Stimulated activated CD4-positive, alpha-beta T cell treated with anti-CD3 and anti-CD28 coated beads, TNF-alpha, amount 100 ng/mL, for 1 hour (primary cell): ENCODE measurements around the gene TMEM134.
"Not testable (repeated sequence)": the region's sequence is repeated elsewhere in the genome, so short reads cannot be mapped to it uniquely, and the experiment has no call there.

Experiments used
- DNase-seq, 3 donors: peaks; one replicate each; pipeline ENCODE4 v3.0.0-alpha.2; 2020; ENCODE audit warnings: low read depth in 3 of 3, low spot score in 1 of 3

TMEM134 gene

GRCh38 chr11:67439321-67440228, 29.5 kb downstream of the TMEM134 start:
- DNase-seq: no peak

GRCh38 chr11:67438158-67438902, 30.7 kb downstream of the TMEM134 start:
- DNase-seq: peak; percentile 43 to 65 (median 51)

GRCh38 chr11:67437809-67438157, 31.3 kb downstream of the TMEM134 start:
- DNase-seq: no peak

DNA sequence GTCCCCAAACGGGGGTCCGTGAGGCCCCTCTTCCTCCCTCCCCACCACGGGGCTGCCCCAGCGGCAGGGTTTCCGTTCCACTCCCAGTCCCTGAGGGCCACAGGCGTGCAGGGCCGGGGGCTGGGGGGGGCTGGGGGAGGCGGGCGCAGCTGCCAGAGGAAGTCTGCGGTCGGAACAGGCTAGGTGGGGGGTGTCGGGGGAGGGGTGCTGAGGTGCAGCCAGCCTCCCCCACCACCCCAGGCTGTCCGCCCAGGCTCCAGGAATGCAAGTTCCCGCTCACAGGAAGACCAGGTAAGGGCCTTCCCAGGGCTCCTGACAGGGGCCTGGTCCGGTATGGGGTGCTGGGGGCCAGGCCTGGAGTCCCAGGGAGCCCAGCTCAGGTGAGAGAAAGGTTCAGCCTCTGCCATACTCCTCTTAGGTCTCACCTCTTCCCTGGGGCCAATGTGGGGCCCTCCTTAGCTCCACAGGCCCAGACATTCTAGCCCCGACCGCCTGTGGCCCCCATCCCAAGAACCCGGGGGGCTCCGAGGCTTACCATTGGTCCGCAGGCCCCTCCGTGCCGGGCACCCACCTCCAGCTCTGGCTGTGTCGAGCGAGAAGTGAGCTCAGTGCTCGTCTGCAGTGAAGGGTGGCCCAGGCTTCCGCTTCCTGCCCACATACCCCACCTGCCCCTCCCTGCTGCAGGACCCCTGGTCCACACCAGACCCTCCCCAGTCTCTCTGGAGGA, 31.8 kb downstream of the TMEM134 start, which contains the start of gene PTPRCAP:
PTPRCAP (minus strand) TSS at position 601 of the 727 bp plus-strand sequence; CDS start at position 538, 63 bp downstream.
- DNase-seq: peak; percentile 51 to 69 (median 62)

DNA sequence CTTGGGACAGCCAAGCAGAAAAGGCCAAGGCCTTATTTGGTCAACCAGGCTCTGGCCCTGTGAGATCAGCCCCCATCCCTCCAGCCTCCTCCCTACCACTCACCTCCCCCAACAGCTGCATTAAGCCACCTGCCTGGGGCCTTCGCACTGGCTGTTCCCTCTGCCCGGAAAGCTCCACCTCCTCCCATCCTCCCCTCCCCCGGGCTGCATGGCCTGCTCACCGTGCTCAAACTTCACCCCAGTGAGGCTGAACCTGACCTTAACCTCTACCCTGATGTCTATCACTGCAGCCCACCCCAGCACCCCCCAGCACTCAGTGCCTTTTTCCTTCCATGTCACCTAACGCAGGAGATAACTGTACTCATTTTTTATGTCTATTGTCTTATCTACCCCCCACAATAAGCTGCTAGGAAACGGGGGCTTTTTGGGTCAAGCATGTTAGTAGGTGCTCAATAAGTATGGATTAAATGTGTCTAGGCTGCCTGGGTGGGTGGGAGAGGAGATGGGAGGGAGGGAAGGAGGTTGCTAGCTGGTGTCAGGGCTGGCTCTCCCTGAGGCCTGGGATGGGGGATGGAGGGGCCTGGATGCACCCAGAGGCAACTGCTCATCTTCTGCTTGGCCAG, 32.5 kb downstream of the TMEM134 start:
- peak in 2 of 3 donors; percentile 47 to 60 for DNase-seq

GRCh38 chr11:67435727-67436458, 33.2 kb downstream of the TMEM134 start:
- DNase-seq: no peak

DNA sequence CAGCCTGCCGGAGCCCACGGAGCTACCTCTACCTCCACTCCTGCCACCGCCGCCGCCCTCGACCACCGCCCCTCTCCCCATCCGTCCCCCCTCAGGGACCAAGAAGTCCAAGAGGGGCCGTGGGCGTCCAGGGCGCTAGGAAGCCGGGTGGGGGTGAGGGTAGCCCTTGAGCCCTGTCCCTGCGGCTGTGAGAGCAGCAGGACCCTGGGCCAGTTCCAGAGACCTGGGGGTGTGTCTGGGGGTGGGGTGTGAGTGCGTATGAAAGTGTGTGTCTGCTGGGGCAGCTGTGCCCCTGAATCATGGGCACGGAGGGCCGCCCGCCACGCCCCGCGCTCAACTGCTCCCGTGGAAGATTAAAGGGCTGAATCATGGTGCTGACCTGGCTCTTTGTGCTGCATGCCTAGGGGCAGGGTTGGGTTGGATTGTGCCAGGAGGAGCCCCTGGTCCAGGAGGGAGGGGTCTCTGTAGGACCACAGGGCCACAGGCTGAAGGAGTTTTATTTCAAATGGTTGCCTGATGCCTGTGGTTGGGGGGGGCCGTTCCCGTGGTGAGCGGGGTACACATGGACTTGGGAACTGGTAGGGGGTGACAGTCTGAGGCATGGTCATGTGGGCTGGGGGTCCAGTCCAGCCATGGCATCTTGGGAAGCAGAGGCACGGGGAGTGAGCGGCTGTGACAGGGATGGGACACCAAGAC, 33.9 kb downstream of the TMEM134 start:
- no peak for DNase-seq

DNA sequence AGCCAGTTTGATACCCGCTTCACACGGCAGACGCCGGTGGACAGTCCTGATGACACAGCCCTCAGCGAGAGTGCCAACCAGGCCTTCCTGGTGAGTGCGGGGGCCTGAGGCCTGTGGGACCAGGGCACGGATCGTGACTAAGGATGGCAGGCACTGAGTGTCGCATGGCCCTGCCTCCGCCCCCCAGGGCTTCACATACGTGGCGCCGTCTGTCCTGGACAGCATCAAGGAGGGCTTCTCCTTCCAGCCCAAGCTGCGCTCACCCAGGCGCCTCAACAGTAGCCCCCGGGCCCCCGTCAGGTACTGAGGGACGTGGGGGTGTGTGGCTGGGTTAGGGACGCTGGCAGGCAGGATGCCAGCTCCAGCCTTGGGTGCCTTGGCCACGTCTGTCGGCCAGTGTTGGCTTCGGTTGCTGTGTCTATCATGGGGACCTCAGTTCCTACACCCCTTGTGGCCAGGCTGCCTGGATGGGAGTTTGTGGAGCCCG, 34.6 kb downstream of the TMEM134 start:
- DNase-seq: no peak

- DNase-seq: no peak
Measured at GRCh38 chr11:67433536-67434394, 35.3 kb downstream of the TMEM134 start.

DNA sequence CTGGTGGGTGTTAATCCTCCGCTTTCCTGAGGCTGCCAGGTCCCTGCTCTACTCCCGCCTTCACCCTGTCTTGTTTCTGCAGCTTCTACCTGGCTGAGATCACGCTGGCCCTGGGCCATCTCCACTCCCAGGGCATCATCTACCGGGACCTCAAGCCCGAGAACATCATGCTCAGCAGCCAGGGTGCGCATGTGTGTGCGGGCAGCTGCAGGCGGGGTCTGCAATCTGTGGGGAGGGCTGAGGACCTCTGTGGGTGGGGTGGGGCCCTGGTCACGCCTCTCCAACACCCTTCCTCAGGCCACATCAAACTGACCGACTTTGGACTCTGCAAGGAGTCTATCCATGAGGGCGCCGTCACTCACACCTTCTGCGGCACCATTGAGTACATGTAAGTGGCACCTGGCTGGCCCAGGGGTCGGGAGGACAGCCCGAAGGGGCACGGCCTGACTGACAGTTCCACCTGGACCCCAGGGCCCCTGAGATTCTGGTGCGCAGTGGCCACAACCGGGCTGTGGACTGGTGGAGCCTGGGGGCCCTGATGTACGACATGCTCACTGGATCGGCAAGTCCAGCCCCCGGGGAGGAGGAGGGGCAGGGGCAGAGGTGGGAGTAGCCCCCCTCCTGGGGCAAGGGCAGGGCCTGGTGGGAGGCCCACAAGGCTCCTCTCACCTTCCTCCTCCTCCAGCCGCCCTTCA, 36.2 kb downstream of the TMEM134 start:
- DNase-seq: no peak

GRCh38 chr11:67431346-67432249, 37.5 kb downstream of the TMEM134 start:
- DNase-seq: no peak

GRCh38 chr11:67429722-67430121, 39.3 kb downstream of the TMEM134 start:
- DNase-seq: no peak

DNA sequence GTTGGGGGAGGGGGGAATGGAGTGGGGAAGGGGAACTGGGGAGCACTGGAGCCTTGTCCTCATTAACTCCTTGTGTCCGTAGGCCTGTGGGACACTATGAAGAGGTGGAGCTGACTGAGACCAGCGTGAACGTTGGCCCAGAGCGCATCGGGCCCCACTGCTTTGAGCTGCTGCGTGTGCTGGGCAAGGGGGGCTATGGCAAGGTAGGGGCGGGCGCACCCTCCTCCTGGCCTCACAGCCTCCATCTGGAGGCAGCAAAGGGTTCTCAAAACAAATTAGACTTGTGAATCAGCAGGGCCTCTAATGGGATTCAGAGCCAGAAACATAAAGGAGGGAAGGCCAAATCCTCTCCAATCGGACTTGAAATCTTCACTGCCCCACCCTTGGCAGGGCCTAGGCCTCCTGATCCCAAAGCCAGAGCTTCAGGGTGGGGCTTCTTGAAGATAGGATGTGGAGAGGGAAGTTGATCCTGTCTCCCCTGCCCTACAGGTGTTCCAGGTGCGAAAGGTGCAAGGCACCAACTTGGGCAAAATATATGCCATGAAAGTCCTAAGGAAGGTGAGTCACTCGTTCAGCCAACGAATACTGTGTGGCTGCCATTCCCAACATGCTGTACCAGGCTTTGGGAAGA, 39.9 kb downstream of the TMEM134 start:
- DNase-seq: no peak

DNA sequence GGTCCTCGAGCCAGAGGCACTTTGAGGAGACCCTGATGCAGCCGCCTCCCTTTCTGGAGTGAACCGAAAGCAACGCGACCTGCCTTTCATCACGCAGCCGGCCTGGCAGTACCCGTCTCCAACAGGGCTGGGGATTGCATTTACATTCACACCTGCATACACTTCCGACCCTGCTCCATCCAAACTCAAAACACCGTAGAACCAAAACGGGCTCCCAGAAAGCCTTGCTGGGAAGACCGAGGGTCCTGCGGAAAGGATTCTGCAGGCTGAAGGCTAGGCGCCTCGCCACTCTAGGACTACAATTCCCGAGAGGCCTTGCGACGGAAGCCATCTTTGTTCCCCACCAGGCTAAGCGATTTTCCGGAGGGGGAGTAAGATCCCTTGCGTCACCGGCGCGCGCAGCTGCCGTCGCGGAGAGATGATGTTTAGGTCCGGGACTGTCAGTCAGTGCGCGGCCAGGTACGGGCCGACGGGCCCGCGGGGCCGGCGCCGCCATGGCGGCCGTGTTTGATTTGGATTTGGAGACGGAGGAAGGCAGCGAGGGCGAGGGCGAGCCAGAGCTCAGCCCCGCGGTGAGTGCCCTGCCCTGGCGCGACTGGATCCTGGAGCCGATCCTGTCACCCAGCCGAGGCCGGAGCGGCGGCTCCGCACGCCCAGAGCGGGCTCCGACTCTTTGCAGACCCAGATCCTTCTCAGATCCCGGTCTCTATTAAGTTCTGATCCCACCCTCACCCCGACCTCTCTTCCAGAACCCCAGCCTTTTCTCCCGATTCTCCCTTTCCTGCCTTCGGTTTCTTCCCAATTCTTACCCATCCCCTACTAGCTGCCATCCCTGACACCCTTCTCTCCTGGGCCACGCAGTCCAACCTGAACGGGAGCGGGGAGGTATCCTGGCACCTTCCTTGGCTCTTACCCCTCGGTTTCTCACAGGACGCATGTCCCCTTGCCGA, 40.7 kb downstream of the TMEM134 start, which contains the start of gene RPS6KB2:
RPS6KB2 (plus strand) TSS at position 443 of the 950 bp plus-strand sequence; CDS start at position 495, 52 bp downstream.
- peak; percentile 95 to 99 (median 96) for DNase-seq

- not testable (repeated sequence) for DNase-seq
Measured at GRCh38 chr11:67427364-67427859, 41.6 kb downstream of the TMEM134 start.
